Glutamatergic neuron (in vitro differentiated cells): Measurements from ENCODE around the gene EPHA5. TPM values are rescaled to one million over a fixed set of nuclear protein-coding genes. Genes with fewer than 3 reads are reported as not detected.

Experiments
- DNase-seq: peaks from one replicate; pipeline ENCODE4 v3.0.0; 2022
- H3K27ac Mint-ChIP-seq: one replicate; pipeline ENCODE4 v1.8.0; 2020; ENCODE audit warnings: mild to moderate bottlenecking, mixed read lengths, inconsistent platforms; ENCODE audit not compliant: unreplicated experiment
- H3K27me3 Mint-ChIP-seq: one replicate; pipeline ENCODE4 v1.8.0; 2020; ENCODE audit warnings: mild to moderate bottlenecking, moderate library complexity, mixed read lengths, inconsistent platforms; ENCODE audit not compliant: unreplicated experiment
- H3K36me3 Mint-ChIP-seq: one replicate; pipeline ENCODE4 v1.8.0; 2020; ENCODE audit warnings: mild to moderate bottlenecking, mixed read lengths, inconsistent platforms; ENCODE audit not compliant: unreplicated experiment
- H3K4me1 Mint-ChIP-seq: one replicate; pipeline ENCODE4 v1.8.0; 2020; ENCODE audit warnings: mild to moderate bottlenecking, low read depth, mixed read lengths, inconsistent platforms; ENCODE audit not compliant: unreplicated experiment
- H3K4me3 Mint-ChIP-seq: one replicate; pipeline ENCODE4 v1.8.0; 2020; ENCODE audit warnings: mild to moderate bottlenecking, mixed read lengths, inconsistent platforms; ENCODE audit not compliant: unreplicated experiment
- H3K9me3 Mint-ChIP-seq: one replicate; pipeline ENCODE4 v1.8.0; 2020; ENCODE audit warnings: mild to moderate bottlenecking, moderate library complexity, mixed read lengths, inconsistent platforms; ENCODE audit not compliant: unreplicated experiment
- total RNA-seq: library from RNA; stranded (reverse); fragmentation: NEBNext Ultra II Directional; extraction: Animal tissue kit (Norgen Biotek cat#: 25700); gene quantifications from one replicate; pipeline ENCODE4 v1.2.1, GENCODE V29; 2021; ENCODE audit not compliant: unreplicated experiment
- TF ChIP-seq, protein P1 (sequence below): fragments of 200-600 bp; sonication (generic); IDR thresholded peaks from one replicate; pipeline ENCODE4 v1.5.0; 2021; ENCODE audit not compliant: partially characterized antibody, unreplicated experiment

Gene EPHA5
- total RNA-seq, 1 donor from 2014 or later: 108 TPM

DNA sequence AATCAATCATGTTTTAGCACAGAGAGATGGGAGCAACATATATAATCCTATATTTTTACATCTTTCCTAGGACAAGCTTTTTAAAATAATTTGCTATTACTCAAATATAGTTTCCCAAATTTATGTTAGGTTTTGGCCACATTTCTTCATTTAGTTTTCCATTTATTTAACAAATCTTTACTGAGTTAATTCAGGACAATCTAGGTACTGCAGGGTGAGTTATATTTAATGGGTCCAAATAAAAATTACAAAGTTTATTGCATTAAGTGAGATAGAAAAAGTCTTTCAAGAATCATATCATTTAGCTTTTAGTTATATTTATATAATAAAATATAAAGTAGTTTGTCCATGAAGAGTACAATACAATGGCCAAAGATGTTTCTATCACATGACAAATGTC lies 269.2 kb downstream of the EPHA5 start:
- no peaks in the 10 kb centered on the region for H3K4me1 Mint-ChIP-seq
- peaks cover 11% of the 10 kb centered on the region for H3K36me3 Mint-ChIP-seq
- H3K27me3 Mint-ChIP-seq: peaks cover 2% of the 10 kb centered on the region
- no peak overlapping the region for H3K27ac Mint-ChIP-seq
- DNase-seq: no peak
- H3K4me3 Mint-ChIP-seq: no peak overlapping the region
- no peaks in the 10 kb centered on the region for H3K9me3 Mint-ChIP-seq
- TF ChIP-seq, protein P1, sequence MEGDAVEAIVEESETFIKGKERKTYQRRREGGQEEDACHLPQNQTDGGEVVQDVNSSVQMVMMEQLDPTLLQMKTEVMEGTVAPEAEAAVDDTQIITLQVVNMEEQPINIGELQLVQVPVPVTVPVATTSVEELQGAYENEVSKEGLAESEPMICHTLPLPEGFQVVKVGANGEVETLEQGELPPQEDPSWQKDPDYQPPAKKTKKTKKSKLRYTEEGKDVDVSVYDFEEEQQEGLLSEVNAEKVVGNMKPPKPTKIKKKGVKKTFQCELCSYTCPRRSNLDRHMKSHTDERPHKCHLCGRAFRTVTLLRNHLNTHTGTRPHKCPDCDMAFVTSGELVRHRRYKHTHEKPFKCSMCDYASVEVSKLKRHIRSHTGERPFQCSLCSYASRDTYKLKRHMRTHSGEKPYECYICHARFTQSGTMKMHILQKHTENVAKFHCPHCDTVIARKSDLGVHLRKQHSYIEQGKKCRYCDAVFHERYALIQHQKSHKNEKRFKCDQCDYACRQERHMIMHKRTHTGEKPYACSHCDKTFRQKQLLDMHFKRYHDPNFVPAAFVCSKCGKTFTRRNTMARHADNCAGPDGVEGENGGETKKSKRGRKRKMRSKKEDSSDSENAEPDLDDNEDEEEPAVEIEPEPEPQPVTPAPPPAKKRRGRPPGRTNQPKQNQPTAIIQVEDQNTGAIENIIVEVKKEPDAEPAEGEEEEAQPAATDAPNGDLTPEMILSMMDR: peak; percentile 71

DNA sequence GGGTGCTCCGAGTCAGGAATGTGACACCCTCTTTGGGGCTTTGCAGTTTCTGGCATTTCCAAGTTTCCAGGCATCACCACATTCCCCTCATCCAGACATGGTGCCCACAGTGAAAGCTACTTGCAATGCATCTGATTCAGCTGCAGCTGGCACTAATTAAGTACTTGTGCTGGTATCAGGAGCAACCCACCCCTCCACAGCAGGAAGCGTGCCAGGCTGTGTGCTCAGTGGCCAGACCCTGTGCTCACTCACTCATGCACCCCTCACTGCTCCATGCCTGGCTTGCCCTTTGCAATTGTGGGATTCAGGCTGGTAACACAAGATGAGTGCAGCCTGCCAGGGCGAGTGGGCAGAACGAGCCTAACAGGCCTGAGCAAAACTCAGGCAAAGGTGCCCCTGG lies 271.2 kb downstream of the EPHA5 start:
- no peak for DNase-seq

DNA sequence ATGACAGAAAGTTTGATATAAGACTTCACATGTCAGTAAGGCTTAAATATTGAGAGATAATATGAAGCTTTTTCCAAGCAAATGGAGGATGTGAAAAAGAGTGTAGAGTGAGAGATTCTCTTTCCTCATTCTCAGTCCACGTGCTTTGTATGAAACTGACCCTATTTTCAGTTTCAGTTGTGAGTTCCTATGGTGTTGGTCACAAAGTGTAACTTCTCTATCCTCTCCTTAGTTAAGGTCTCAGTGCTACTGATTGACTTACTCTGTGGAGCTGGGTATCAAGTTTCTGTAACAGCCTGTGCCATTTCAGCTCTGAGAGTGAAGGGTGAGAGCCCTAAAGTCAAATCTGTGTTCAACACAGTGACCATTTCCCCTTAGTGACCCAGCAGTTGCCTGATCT lies 277.2 kb downstream of the EPHA5 start:
- H3K27ac Mint-ChIP-seq: no peak overlapping the region
- TF ChIP-seq, protein P1: no peak
- no peak for DNase-seq

More for the DNA sequence above, 271.2 kb downstream of the EPHA5 start:
- peaks cover 5% of the 10 kb centered on the region for H3K27me3 Mint-ChIP-seq
- H3K9me3 Mint-ChIP-seq: peaks cover 2% of the 10 kb centered on the region
- H3K36me3 Mint-ChIP-seq: peaks cover 11% of the 10 kb centered on the region
- TF ChIP-seq, protein P1: no peak
- H3K4me3 Mint-ChIP-seq: no peak overlapping the region
- H3K27ac Mint-ChIP-seq: no peak overlapping the region
- H3K4me1 Mint-ChIP-seq: no peaks in the 10 kb centered on the region

DNA sequence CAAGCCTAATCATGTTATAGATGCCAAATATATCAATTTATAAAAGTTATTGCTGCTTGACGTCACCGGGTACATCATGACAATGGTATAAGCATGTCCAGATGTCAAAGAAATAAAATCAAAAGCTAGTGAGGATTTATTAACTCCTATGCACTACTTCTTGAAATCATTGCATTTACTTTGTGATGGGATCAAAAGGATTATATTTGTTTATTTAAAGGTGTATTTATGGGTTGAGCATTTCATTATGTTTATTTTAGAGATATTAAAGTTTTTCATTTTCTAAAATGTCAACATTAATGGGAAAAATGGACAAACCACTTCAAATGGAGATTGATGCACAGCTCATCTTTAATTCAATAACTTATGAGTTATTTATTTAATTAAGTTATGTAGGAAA lies 277.8 kb downstream of the EPHA5 start:
- Mint-ChIP-seq H3K4me1 (no peaks in the 10 kb centered on the region), H3K9me3 (peaks cover 2% of the 10 kb centered on the region), H3K27ac (no peak overlapping the region), H3K27me3 (peaks cover 5% of the 10 kb centered on the region), H3K4me3 (no peak overlapping the region), H3K36me3 (no peaks in the 10 kb centered on the region)
- no peak for DNase-seq
- TF ChIP-seq, protein P1: no peak

More for the DNA sequence above, 277.2 kb downstream of the EPHA5 start:
- Mint-ChIP-seq H3K27me3 (peaks cover 5% of the 10 kb centered on the region), H3K9me3 (peaks cover 2% of the 10 kb centered on the region), H3K4me3 (no peak overlapping the region), H3K4me1 (no peaks in the 10 kb centered on the region), H3K36me3 (no peaks in the 10 kb centered on the region)

DNA sequence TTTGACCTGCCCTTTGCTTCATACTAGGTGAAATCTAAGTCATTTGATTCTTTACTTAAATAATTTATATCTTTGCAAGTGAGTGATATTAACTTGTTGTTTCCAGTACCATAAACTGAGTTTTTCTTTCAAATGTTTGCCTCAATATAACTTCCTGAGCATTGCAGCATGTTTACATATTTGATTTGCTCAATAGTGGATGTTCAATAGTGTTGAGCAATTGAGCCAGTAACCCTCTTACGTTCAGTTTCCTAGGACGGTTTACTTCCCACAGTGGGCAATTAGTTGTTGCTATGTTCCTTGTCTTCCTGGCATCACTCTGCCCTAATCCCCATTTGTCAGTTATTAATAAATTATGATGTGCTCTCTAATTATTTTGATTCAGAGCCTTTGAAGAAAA lies 278.5 kb downstream of the EPHA5 start:
- Mint-ChIP-seq H3K27me3 (peaks cover 2% of the 10 kb centered on the region), H3K9me3 (peaks cover 2% of the 10 kb centered on the region), H3K4me1 (no peaks in the 10 kb centered on the region), H3K4me3 (no peak overlapping the region), H3K36me3 (no peaks in the 10 kb centered on the region), H3K27ac (no peak overlapping the region)
- no peak for DNase-seq
- TF ChIP-seq, protein P1: no peak
